ENCODE results near the gene DENND1A.

Gene DENND1A

DNA sequence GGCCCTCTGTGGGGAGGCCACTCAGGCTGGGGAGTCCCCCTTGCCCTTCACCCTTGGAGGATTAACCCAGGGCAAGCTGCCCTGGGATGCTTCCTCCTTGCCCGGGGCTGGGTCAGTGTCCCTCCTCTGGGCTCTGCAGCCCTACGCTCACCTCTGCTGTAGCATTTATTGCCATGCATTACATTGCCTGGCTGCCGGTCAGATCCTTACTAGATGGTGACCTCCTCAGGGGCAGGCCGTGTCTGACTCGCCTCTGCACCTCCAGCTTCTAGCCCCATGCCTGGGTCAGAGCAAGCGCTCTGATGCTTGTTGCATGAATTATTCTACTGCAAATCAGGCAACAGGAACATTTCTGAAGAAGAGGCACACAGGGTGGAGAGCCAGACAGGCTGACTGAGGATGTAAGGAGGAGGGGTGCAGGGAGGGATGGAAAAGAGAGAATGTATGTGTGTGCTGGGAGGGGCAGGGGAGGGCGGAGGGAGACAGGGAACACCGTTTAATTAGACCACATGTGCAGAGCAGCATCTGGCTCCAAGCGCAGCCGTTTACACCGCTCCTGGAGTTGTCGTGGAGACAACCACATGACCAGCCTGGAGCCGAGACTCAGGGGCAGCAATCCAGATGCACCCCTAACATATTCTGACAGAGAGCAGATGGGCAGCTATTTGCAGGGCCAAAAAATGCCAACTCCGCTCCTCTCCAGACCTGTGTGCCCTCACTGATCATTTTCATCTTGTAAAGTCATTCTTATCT is 456.9 kb downstream of the DENND1A start:
- no peak for DNase-seq (ENCODE audit: low read depth in 2 of 3, low spot score in 2 of 3)

DNA sequence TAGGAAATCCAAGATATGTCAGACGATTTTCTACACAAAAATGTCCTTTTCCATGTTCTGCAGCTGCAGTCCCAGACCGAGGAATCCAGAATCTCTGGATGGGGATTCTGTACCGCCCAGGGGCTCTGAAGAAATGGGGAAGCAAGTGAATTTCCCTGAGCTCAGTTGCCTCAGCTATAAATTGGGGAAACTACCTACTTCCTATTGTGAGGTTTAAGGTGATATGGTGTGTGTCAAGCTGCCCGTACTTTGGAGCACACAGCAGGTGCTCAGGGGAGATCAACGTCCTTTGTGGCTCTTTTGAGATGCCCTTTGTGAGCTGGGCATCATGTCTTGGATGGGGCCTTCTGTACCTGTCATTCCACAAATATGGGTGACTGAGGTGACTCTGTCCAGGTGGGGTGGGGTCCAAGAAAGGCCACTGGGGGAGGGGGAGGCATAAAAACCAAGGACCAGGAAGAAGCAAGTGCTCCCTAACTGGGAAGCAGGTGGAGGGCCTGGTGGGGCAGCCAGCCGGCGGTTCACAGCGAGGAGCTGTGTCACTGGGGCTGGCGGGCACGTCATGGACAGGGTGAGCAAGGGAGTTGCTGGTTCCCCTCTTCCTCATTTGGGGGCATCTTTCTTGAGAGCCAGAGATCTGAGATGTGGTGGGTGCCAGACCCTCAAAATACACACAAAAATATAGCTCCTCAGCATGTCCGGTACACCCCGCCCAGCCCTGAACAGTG is 457.9 kb downstream of the DENND1A start:
- no peak for DNase-seq (ENCODE audit: low read depth in 2 of 3, low spot score in 2 of 3)

GRCh38 chr9:123470991-123471770 is 458.7 kb downstream of the DENND1A start:
- DNase-seq (ENCODE audit: low read depth in 2 of 3, low spot score in 2 of 3): no peak

DNA sequence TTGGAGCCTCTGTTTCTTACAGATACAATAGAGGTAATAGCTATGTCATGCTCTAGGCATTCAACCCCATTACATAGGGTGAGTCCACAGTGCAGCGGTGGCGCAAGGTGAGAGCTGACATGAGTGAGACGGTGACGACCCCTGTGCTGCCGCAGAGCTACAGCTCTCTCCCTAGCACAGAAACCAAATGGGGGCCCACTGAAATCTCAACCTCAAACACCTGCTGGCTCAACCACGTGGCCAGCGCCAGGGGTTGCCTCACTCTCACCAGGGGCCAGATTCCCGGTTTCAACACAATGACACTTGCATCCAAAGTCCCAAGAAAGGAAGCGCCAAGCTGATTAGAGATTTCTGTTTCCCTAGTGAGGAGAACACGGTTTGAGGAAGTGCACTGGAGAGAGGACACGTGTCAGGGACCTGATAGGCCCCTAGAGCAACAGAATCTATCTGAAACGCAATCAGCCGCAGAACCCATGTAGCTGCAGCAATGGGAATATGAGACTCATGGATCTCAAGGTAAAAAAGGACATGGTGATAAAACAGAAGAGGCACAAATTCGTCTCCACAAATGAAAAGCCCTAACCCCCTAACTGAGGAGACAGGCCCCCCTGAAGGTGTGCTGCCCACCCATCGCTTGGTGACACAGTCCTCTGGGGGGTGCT is 459.7 kb downstream of the DENND1A start:
- no peak for DNase-seq (ENCODE audit: low read depth in 2 of 3, low spot score in 2 of 3)

DNA sequence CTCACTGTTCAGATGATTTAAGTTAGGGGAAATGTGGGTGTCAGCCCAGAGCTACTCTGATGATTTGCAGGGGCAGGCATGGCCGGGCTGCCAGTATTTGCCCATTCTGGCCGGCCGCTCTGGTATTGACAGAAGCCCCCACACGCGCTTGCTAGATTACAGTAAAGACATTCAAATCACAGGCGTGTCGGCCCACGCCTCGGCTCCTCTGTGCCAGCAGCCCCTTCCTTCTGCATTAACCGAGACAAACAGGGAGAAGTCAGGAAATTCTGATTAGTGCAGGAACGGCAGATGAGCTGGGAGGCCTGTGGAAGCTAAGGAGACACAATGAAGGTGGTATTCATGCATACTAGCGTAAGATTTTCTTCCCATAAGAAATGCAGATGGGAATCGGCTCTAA is 460.6 kb downstream of the DENND1A start:
- no peak for DNase-seq (ENCODE audit: low read depth in 2 of 3, low spot score in 2 of 3)

DNA sequence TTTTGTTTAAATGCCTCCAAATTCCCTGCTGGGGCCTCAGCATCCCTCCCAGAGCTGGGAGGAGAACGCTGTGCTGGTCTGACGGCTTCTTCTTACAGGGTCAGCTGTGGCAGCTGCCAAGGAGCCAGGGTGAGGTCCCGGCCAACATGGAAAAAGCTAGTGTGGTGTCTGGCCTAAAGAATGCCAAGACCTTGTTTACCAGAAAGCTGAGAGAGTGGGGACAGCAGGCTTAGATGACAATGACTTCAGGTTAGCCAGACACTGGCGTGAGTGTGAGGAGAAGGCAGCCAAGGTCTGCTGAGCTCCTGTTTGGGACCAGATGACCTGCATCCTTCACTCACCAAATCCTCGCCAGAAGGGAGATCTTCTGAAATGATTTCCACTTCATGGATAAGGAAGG is 461.4 kb downstream of the DENND1A start:
- DNase-seq (ENCODE audit: low read depth in 2 of 3, low spot score in 2 of 3): no peak

DNA sequence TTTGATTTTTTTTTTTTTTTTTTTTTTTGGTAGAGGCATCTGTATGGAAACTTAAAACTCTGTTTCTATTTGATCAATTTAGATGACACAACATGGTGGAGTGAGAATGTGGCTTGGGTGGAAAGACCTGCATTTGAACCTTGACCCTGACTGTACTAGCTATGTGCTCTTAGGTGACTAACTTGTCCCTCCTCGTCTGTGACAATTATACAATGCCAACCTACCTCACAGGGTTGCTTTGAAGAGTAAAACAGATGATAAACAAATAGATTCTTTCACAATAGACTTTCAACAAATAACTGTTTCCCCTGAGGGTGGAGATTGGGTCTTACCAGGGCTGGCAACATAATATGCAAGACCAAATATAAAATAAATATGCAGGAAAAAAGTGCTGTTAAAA is 464.6 kb downstream of the DENND1A start:
- no peak for DNase-seq (ENCODE audit: low read depth in 2 of 3, low spot score in 2 of 3)

DNA sequence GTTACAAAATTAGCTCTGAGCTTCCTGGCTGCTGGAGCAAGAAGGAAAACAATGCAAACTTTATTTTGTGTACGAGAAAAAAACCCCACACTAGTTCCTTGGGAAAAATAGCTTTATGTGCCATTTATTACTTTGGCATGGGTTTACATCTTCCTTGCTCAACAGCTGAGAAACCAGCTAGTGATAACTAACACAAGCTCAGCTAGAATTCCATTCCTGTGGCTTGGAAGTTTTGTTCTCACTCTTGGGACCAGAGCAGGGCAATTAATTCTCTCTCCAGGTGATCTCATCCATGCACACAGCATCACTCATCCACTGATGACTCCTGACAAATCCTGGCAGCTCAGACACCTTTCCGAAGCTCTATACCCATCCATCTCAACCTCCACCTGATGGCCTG is 469.8 kb downstream of the DENND1A start:
- DNase-seq (ENCODE audit: low read depth in 2 of 3, low spot score in 2 of 3): no peak

DNA sequence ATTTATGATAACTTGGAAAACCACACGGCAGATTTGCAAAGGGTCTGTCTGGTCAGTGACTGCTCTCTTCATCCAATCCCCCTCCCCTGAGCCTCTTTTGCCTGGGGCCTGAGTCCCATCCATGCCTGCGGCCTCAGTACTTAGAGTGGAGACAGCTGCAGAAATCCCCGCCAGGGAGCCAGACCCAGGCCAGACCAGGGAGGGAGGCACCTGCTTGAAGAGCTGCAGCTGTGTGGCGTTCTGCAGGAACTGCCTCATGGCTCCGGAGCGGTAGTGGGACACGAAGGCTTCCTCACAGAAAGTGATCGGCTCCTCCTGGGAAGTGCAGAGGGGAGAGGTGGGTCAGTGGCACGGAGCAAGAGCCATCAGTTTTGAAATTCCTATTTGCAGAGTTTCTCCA is 472.3 kb downstream of the DENND1A start:
- DNase-seq (ENCODE audit: low read depth in 2 of 3, low spot score in 2 of 3): no peak

GRCh38 chr9:123456011-123456410 is 473.9 kb downstream of the DENND1A start:
- no peak for DNase-seq (ENCODE audit: low read depth in 2 of 3, low spot score in 2 of 3)

GRCh38 chr9:123455187-123455586 is 474.7 kb downstream of the DENND1A start:
- DNase-seq (ENCODE audit: low read depth in 2 of 3, low spot score in 2 of 3): no peak

GRCh38 chr9:123454361-123454760 is 475.6 kb downstream of the DENND1A start:
- no peak for DNase-seq (ENCODE audit: low read depth in 2 of 3, low spot score in 2 of 3)

- DNase-seq (ENCODE audit: low read depth in 2 of 3, low spot score in 2 of 3): no peak
Measured at GRCh38 chr9:123453831-123454321, 476.1 kb downstream of the DENND1A start.

DNA sequence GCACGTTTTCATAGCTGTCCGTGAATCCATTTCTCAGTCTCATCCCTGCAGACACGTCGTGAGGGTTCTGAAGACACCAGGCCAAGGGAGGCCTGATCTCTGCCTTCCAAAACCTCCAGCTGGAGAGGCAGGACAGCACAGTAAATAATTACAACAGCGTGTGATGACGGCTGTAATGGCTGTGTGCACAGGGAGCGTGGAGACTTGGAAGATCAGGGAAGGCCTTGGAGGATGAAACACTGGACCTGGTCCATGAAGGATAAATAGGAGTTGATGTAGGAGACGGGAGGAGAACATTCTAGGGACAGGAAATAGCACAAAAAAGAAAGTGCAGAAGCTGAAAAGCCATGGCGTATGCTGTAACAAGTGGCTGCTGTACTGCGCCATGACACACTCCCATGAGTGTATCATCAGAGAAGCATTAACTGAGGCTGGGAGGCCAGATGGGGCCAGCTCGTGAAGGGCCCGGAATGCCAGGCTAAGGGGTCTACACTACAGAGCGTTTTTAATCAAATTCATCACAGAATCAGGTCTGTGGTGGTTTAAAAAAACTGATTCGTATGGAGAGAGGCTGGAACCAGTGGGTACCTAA is 476.8 kb downstream of the DENND1A start:
- no peak for DNase-seq (ENCODE audit: low read depth in 2 of 3, low spot score in 2 of 3)

DNA sequence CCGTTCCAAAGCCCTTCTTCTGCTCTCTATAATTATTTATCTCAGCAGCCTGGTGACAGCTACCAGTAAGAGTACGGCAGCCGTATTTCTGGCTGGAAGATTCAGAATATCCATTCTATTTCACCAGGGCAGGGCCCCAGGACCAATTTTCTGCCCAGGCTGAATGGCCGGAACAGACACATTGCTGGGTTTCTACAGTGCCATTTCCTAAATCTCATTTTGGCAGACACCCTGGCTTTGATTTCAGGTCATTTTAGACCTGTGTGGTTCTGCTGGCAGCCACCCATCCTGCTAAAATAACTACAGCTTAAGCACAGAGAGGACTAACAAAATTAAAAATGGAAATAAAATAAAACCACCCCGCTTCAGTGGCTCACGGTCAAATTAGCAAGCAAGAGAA is 478.9 kb downstream of the DENND1A start:
- no peak for DNase-seq (ENCODE audit: low read depth in 2 of 3, low spot score in 2 of 3)

DNA sequence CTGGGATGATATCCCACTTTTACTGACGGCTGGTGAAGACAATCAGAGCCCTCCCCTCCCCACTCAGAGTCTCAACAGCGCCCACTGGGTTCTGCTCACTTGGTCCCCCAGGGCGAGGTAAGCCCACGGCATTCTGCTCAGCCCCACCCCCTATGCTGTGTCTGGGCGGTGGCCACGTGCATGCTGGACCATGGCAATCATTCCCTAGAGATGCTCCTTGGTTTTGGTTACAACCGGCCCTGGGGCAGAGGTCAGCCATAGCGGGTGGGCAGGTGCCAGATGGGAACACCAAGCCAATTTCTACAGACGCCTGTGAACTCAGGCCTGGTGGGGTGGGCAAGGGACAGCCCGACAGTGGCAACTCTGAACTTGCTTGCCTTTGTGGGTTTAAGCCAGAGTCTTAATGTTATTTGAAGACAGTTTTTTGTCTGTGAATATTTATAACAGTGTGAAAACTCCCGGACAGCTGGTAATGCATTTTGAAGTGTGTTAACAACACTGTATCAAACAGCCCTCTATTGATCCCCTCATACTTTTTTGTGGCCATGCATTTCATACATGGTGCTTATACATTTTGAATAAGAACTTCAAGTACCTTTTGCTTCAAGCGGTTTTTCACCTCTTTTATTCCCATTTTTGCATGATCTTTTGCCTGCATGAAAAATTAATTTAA is 479.7 kb downstream of the DENND1A start:
- DNase-seq (ENCODE audit: low read depth in 2 of 3, low spot score in 2 of 3): no peak

- DNase-seq (ENCODE audit: low read depth in 2 of 3, low spot score in 2 of 3): no peak
Measured at GRCh38 chr9:123447934-123448646, 481.8 kb downstream of the DENND1A start.

GRCh38 chr9:123445981-123446610 is 483.8 kb downstream of the DENND1A start:
- no peak for DNase-seq (ENCODE audit: low read depth in 2 of 3, low spot score in 2 of 3)

- no peak for DNase-seq (ENCODE audit: low read depth in 2 of 3, low spot score in 2 of 3)
Measured at GRCh38 chr9:123445116-123445515, 484.8 kb downstream of the DENND1A start.
